HCT116 (cell line): Measurements from ENCODE around the gene FAM170B. TPM values are rescaled to one million over a fixed set of nuclear protein-coding genes. Genes with fewer than 3 reads are reported as not detected.

Source experiments
- ATAC-seq: fragments of 200-7000 bp; cut with Tn5 transposase; 2 replicates; pipeline ENCODE4 v1.9.1; 2020; ENCODE audit warnings: mild to moderate bottlenecking, moderate library complexity
- BruUV-seq: library from RNA; stranded (reverse); fragments of 400-500 nt; replicated peaks from 2 replicates; lab custom pipeline; 2021; lab: Mats Ljungman, UMichigan
- CTCF ChIA-PET: fragments of 300-600 bp; sonication (Branson Sonifier 250); formaldehyde crosslinking; loops from one replicate; lab custom pipeline; 2021; ENCODE audit warnings: antibody characterized with exemption; lab: Charles Lee
- POLR2A ChIA-PET: fragments of 300-600, 350-600 bp; sonication (Branson Sonifier 250); formaldehyde crosslinking; loops from one replicate; lab custom pipeline; 2021; ENCODE audit warnings: antibody characterized with exemption; lab: Charles Lee
- RAD21 ChIA-PET, 2 experiments: fragments of 300-600 bp; sonication (Branson Sonifier 250); formaldehyde crosslinking; loops; one replicate each; lab custom pipeline; 2023; ENCODE audit warnings: low total read pairs in 2 of 2; ENCODE audit not compliant: uncharacterized antibody in 2 of 2, unreplicated experiment in 2 of 2, low non-redundant PET in 1 of 2; lab: Charles Lee
- DNase-seq: peaks from one replicate; pipeline ENCODE4 v3.0.0-alpha.2; 2010; ENCODE audit warnings: low read depth, low spot score
- H2AFZ ChIP-seq: fragments of 200-600 bp; shearing (Covaris generic), sonication (generic); 2 replicates; pipeline ENCODE4 v1.6.1; 2017; ENCODE audit warnings: low read depth, mixed run types, mixed read lengths, antibody characterized with exemption, low read length; ENCODE audit not compliant: poor library complexity, severe bottlenecking
- H3K27ac ChIP-seq: 2 replicates; pipeline ENCODE4 v1.5.1; 2012; ENCODE audit warnings: low read depth, low read length
- H3K27me3 ChIP-seq: fragments of 200-600 bp; sonication (generic); 2 replicates; pipeline ENCODE4 v1.6.1; 2016; ENCODE audit warnings: mixed run types, low read length, mixed read lengths; ENCODE audit not compliant: insufficient read depth
- H3K36me3 ChIP-seq, 2 experiments: fragments of 200-500 bp in 1 of 2; fragments of 200-600 bp in 1 of 2; sonication (Bioruptor generic) in 1 of 2; sonication (generic) in 1 of 2; 2 replicates each; pipeline versions ENCODE4 v1.5.1 to v1.6.1; 2014 to 2016; ENCODE audit warnings: low read length in 2 of 2, inconsistent platforms in 1 of 2, mixed read lengths in 1 of 2, mixed run types in 1 of 2; ENCODE audit not compliant: insufficient read depth in 2 of 2, control insufficient read depth in 1 of 2
- H3K4me1 ChIP-seq, 2 experiments: fragments of 200-600 bp in 1 of 2; sonication (generic) in 1 of 2; 2 replicates each; pipeline versions ENCODE4 v1.5.1 to v1.6.1; 2012 to 2017; ENCODE audit warnings: low read length in 2 of 2, inconsistent platforms in 1 of 2, mild to moderate bottlenecking in 1 of 2, mixed read lengths in 1 of 2, mixed run types in 1 of 2, moderate library complexity in 1 of 2; ENCODE audit not compliant: insufficient read depth in 2 of 2, control insufficient read depth in 1 of 2
- H3K4me2 ChIP-seq: fragments of 200-600 bp; sonication (generic); 2 replicates; pipeline ENCODE4 v1.6.1; 2017; ENCODE audit warnings: mixed run types, low read length, mixed read lengths
- H3K4me3 ChIP-seq, 2 experiments: fragments of 200-600 bp in 1 of 2; sonication (generic) in 1 of 2; replicated peaks in 1 of 2; 2 replicates each; pipeline ENCODE4 v1.5.1; 2011 to 2016; ENCODE audit warnings: low read length in 2 of 2, control low read depth in 1 of 2, low read depth in 1 of 2, mild to moderate bottlenecking in 1 of 2, mixed read lengths in 1 of 2, mixed run types in 1 of 2
- H3K79me2 ChIP-seq: fragments of 200-600 bp; sonication (generic); 2 replicates; pipeline ENCODE4 v1.6.1; 2017; ENCODE audit warnings: mild to moderate bottlenecking, mixed run types, low read length, moderate library complexity, mixed read lengths; ENCODE audit not compliant: insufficient read depth
- H3K9ac ChIP-seq: fragments of 200-600 bp; sonication (generic); 2 replicates; pipeline ENCODE4 v1.6.1; 2016; ENCODE audit warnings: low read length, mixed read lengths
- H3K9me2 ChIP-seq: fragments of 200-600 bp; sonication (generic), shearing (Covaris generic); 2 replicates; pipeline ENCODE4 v1.6.1; 2017; ENCODE audit warnings: mixed run types, mild to moderate bottlenecking, moderate library complexity; ENCODE audit not compliant: insufficient read depth
- H3K9me3 ChIP-seq, 2 experiments: fragments of 200-500 bp in 1 of 2; fragments of 200-600 bp in 1 of 2; sonication (Bioruptor generic) in 1 of 2; sonication (generic) in 1 of 2; 2 replicates each; pipeline ENCODE4 v1.6.1; 2014 to 2017; ENCODE audit warnings: low read length in 2 of 2, mixed read lengths in 2 of 2, inconsistent platforms in 1 of 2, low read depth in 1 of 2, mild to moderate bottlenecking in 1 of 2, mixed run types in 1 of 2, moderate library complexity in 1 of 2; ENCODE audit not compliant: control insufficient read depth in 1 of 2, insufficient read depth in 1 of 2
- H4K20me1 ChIP-seq: fragments of 200-600 bp; sonication (generic), shearing (Covaris generic); 2 replicates; pipeline ENCODE4 v1.6.1; 2017; ENCODE audit warnings: mixed run types, mild to moderate bottlenecking, moderate library complexity; ENCODE audit not compliant: insufficient read depth
- CBX3 ChIP-seq: IDR thresholded peaks from 2 replicates; pipeline ENCODE4 v1.6.1; 2012; ENCODE audit warnings: low read depth
- CEBPB ChIP-seq: IDR thresholded peaks from 2 replicates; pipeline ENCODE4 v1.6.1; 2012; ENCODE audit warnings: low read depth
- EGR1 ChIP-seq: IDR thresholded peaks from 2 replicates; pipeline ENCODE4 v1.6.1; 2012; ENCODE audit warnings: low read depth
- ELF1 ChIP-seq: IDR thresholded peaks from 2 replicates; pipeline ENCODE4 v1.6.1; 2012; ENCODE audit warnings: low read depth, borderline replicate concordance
- EZH2 ChIP-seq: fragments of 200-600 bp; sonication (generic); IDR thresholded peaks from 2 replicates; pipeline ENCODE4 v1.6.1; 2017; ENCODE audit warnings: antibody characterized with exemption, mixed run types
- EZH2phosphoT487 ChIP-seq: fragments of 200-600 bp; IDR thresholded peaks from 2 replicates; pipeline ENCODE4 v1.6.1; 2018; ENCODE audit warnings: antibody characterized with exemption, borderline replicate concordance
- FOSL1 ChIP-seq: IDR thresholded peaks from 2 replicates; pipeline ENCODE4 v1.6.1; 2012; ENCODE audit warnings: low read depth
- JUND ChIP-seq: IDR thresholded peaks from 2 replicates; pipeline ENCODE4 v1.6.1; 2012
- POLR2A ChIP-seq: IDR thresholded peaks from 2 replicates; pipeline ENCODE4 v1.7.0; 2011; ENCODE audit warnings: borderline replicate concordance; ENCODE audit not compliant: insufficient read depth, insufficient read length; ENCODE audit errors: extremely low read depth
- POLR2AphosphoS5 ChIP-seq: IDR thresholded peaks from 2 replicates; pipeline ENCODE4 v1.6.1; 2011; ENCODE audit warnings: mild to moderate bottlenecking, low read depth, low read length, moderate library complexity
- RAD21 ChIP-seq: IDR thresholded peaks from 2 replicates; pipeline ENCODE4 v1.6.1; 2012; ENCODE audit warnings: low read depth, mild to moderate bottlenecking
- SIN3A ChIP-seq: IDR thresholded peaks from 2 replicates; pipeline ENCODE4 v1.6.1; 2012; ENCODE audit warnings: low read depth
- SP1 ChIP-seq: IDR thresholded peaks from 2 replicates; pipeline ENCODE4 v1.6.1; 2012; ENCODE audit warnings: low read depth
- SRF ChIP-seq: IDR thresholded peaks from 2 replicates; pipeline ENCODE4 v1.6.1; 2012; ENCODE audit warnings: low read depth
- TCF7L2 ChIP-seq: IDR thresholded peaks from 2 replicates; pipeline ENCODE4 v1.7.0; 2011; ENCODE audit warnings: borderline replicate concordance, inconsistent platforms; ENCODE audit not compliant: insufficient read depth, insufficient read length; ENCODE audit errors: extremely low read depth
- YY1 ChIP-seq: IDR thresholded peaks from 2 replicates; pipeline ENCODE4 v1.6.1; 2011; ENCODE audit warnings: low read length, low read depth, moderate library complexity, mild to moderate bottlenecking; ENCODE audit not compliant: insufficient replicate concordance; ENCODE audit errors: extremely low read depth
- ZBTB33 ChIP-seq: IDR thresholded peaks from 2 replicates; pipeline ENCODE4 v1.6.1; 2011; ENCODE audit warnings: mild to moderate bottlenecking, low read length, moderate library complexity; ENCODE audit not compliant: insufficient replicate concordance; ENCODE audit errors: extremely low read depth
- ZFX ChIP-seq: fragments of 450-650 bp; IDR thresholded peaks from 2 replicates; pipeline ENCODE4 v1.6.1; 2017
- ZNF274 ChIP-seq: fragments of 200-500 bp; sonication (Bioruptor generic); IDR thresholded peaks from 2 replicates; pipeline ENCODE4 v1.6.1; 2014; ENCODE audit warnings: mild to moderate bottlenecking, low read depth, low read length, inconsistent platforms
- intact Hi-C: fragments of 100-400 bp; cut with micrococcal nuclease; formaldehyde crosslinking; loops from 2 replicates; pipeline ENCODE4 v1.10.0; 2022
- total RNA-seq: library from RNA; stranded (reverse); gene quantifications from one replicate; pipeline ENCODE4 v1.2.1, GENCODE V29; 2021; ENCODE audit not compliant: unreplicated experiment
- TF ChIP-seq, protein P1 (sequence below): IDR thresholded peaks from 2 replicates; pipeline ENCODE4 v1.6.1; 2012

FAM170B gene
- total RNA-seq, 1 experiment from 2014 or later, result not detected

GRCh38 chr10:49152037-49152436, 18.2 kb upstream of the FAM170B start:
- H2AFZ ChIP-seq, result no peak overlapping the region
- no peak overlapping the region for H3K4me3 ChIP-seq
- ATAC-seq (no peak), DNase-seq (no peak)
- BruUV-seq, result no TSS peak
- no peaks in the 10 kb centered on the region for H3K9me3 ChIP-seq
- no peaks in the 10 kb centered on the region for H3K4me1 ChIP-seq
- RAD21 ChIA-PET, result no interaction called here
- H3K27me3 ChIP-seq, result peaks cover 70% of the 10 kb centered on the region
- no peak overlapping the region for H3K27ac ChIP-seq
- POLR2A ChIA-PET, result no interaction called here
- TF ChIP-seq SP1 (no peak), SIN3A (no peak), TCF7L2 (no peak), EZH2phosphoT487 (no peak), CEBPB (no peak), ELF1 (no peak), SRF (no peak), JUND (no peak), POLR2AphosphoS5 (no peak), EGR1 (no peak), YY1 (no peak)
- H3K79me2 ChIP-seq, result no peaks in the 10 kb centered on the region
- CTCF ChIA-PET, result interaction anchor here (1.7 kb wide), 1 partner anchor 12 kb away, joined by 4 read pairs; no protein-coding TSS in a partner anchor
- no peaks in the 10 kb centered on the region for H3K36me3 ChIP-seq
- H4K20me1 ChIP-seq, result no peaks in the 10 kb centered on the region
- no peak overlapping the region for H3K4me2 ChIP-seq
- intact Hi-C loops, result no loop called here
- H3K9ac ChIP-seq, result no peak overlapping the region
- no peaks in the 10 kb centered on the region for H3K9me2 ChIP-seq

DNA sequence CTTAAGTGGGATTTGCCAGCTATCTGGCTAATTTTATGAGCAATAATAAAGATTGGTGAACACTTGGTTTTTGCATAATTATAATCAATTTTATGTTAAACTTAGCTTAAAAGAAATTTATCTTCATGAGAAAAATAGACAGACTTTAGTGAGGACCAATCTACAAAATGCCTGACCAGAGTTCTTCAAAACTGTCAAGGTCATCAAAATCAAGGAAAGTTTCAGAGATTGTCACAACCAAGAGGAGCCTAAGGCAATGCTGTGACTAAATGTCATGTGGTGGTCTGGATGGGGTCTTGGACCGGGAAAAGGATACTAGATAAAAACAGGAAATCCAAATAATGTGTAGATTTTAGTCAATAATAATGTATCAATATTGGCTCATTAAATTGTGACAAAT, 17.7 kb upstream of the FAM170B start:
- intact Hi-C loops, result no loop called here
- no peak for DNase-seq
- Histone ChIP-seq H3K9ac (no peak overlapping the region), H3K4me3 (no peak overlapping the region), H3K4me1 (no peaks in the 10 kb centered on the region), H3K36me3 (no peaks in the 10 kb centered on the region), H3K27ac (no peak overlapping the region), H4K20me1 (no peaks in the 10 kb centered on the region), H3K9me3 (no peaks in the 10 kb centered on the region), H3K9me2 (no peaks in the 10 kb centered on the region), H3K79me2 (no peaks in the 10 kb centered on the region), H3K27me3 (peaks cover 66% of the 10 kb centered on the region), H2AFZ (no peak overlapping the region), H3K4me2 (no peak overlapping the region)
- CTCF ChIA-PET, result interaction anchor here (0.7 kb wide), 1 partner anchor 13 kb away, joined by 3 read pairs; no protein-coding TSS in a partner anchor
- RAD21 ChIA-PET, result no interaction called here
- BruUV-seq, result no TSS peak
- ATAC-seq, result no peak
- POLR2A ChIA-PET, result no interaction called here
- no peak for TF ChIP-seq ZNF274
- no peak for TF ChIP-seq ELF1
- no peak for TF ChIP-seq EZH2phosphoT487
- TF ChIP-seq CBX3, result no peak
- TF ChIP-seq SP1, result no peak
- TF ChIP-seq POLR2A, result no peak
- TF ChIP-seq, protein P1, sequence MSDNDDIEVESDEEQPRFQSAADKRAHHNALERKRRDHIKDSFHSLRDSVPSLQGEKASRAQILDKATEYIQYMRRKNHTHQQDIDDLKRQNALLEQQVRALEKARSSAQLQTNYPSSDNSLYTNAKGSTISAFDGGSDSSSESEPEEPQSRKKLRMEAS, result no peak
- TF ChIP-seq JUND, result no peak
- TF ChIP-seq ZBTB33, result no peak
- no peak for TF ChIP-seq ZFX
- TF ChIP-seq EZH2, result no peak
- no peak for TF ChIP-seq FOSL1
- TF ChIP-seq RAD21, result no peak
